Smooth muscle cell of the brain vasculature (primary cell): ENCODE data around the gene PGBD5.

Source experiments
- DNase-seq: peaks from one replicate; pipeline ENCODE4 v3.0.0-alpha.2; 2012; ENCODE audit warnings: low read depth, low spot score

The PGBD5 gene

DNA sequence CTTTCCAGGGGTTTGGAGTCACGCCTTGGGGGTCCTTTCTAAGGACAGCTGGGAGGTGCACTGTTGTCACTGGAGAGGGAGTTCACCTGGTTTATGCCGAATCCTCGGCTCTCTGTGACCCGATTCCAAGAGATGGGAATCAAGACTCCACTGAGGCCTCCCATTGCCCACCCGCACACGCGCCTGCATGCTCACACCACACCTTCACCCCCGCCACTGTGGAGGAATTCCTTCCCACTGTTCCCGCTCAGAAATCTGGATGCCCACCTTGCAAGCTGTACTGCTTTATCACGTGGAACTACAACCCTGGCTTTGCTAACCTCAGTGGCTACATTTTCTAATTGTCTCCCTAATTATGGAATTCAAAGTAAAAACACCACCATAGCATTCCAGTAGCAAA lies 29.2 kb downstream of the PGBD5 start:
- no peak for DNase-seq

DNA sequence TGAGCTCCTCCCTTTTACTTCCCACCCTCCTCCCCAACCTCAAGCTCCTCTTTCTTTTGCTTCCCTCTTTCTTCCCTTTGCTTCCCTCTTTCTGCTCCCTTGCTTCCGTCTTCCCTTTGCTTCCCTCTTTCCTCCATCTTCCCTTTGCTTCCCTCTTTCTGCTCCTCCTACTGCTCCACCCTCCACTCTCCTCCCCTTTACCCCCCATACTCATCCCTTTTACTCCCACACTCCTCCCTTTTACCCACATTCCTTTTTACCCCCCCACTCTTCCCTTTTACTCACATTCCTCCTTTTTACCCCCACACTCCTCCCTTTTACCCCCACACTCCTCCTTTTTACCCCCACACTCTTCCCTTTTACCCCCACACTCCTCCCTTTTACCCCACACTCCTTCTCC lies 30.2 kb downstream of the PGBD5 start:
- no peak for DNase-seq

DNA sequence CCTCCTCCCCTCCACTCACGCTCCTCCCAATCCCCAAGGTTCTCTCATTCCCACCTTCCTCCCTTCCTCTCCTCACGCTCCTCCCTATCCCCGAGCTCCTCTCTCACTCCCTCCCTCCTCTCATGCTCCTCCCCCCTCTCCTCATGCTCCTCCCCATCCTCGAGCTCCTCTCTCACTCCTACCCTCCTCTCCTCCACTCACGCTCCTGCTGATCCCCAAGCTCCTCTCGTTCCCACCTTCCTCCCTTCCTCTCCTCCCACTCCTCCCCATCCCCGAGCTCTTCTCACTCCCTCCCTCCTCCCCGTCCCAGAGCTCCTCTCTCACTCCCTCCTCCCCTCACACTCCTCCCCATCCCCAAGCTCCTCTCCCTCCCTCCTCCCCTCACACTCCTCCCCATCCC lies 31.4 kb downstream of the PGBD5 start:
- DNase-seq, result no peak

DNA sequence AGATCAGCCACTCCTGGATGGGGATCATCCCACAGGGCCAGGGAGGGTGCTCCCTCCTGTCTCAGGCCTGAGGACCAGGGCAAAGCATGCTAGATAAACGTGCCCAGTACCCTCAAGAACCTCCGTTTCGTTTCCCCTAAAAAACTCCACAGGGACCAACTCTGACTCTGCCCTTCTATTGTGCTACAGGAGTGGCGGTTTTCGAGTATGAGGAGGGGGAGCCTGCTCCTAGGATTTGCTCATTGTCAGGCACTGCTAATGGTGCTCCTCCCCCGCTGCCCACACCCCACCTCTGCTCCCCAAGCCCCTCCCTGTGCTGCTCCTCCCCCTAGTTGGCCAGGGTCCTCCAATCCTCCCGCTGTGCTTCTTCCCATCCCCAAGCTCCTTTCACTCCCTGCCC lies 32.0 kb downstream of the PGBD5 start:
- DNase-seq, result no peak

DNA sequence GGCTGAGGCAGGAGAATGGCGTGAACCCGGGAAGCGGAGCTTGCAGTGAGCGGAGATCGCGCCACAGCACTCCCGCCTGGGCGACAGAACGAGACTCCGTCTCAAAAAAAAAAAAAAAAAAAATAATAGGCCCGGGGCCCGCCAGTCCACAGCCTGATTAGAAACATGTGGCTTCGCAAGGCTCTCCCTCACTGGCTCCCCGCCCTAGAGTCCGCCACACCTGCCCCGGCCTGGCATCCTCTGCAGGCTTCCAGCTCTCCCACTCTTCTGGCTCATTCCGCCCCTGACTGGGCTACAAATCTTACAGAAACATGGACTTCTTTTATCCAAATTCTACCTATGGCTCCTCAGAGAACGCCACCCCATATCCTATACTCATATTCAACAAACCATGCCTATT lies 32.4 kb downstream of the PGBD5 start:
- DNase-seq, result no peak

DNA sequence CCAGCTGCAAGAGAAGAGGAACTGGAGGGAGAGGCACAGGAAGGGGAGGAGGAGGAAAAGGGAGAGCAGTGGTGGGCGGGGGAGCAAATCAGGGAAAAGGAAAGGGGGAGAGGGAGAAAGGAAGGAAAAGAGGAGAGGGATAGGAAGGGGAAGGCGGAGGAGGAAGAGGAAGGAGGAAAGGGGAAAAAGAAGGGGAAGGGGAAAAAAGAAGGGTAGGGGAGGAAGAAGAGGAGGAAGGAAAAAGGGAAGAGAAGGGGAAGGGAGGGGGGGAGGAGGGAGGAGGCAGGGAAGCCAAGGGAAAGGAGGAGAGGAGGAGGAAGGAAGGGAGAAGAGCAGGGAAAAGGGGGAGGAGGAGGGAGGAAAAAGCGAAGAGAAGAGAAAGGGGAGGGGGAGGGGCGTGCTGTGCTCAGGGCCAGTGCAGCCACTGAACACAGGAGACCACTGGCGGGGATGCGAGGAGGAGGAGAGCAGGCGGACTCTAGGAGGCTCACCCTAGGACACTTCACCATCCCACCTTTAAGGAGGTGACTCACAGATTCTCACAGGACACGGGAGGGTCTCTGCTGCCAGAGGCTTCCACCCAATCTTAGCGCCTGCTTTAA lies 33.1 kb downstream of the PGBD5 start:
- no peak for DNase-seq

GRCh38 chr1:230392536-230392909 lies 33.6 kb downstream of the PGBD5 start:
- DNase-seq, result no peak

DNA sequence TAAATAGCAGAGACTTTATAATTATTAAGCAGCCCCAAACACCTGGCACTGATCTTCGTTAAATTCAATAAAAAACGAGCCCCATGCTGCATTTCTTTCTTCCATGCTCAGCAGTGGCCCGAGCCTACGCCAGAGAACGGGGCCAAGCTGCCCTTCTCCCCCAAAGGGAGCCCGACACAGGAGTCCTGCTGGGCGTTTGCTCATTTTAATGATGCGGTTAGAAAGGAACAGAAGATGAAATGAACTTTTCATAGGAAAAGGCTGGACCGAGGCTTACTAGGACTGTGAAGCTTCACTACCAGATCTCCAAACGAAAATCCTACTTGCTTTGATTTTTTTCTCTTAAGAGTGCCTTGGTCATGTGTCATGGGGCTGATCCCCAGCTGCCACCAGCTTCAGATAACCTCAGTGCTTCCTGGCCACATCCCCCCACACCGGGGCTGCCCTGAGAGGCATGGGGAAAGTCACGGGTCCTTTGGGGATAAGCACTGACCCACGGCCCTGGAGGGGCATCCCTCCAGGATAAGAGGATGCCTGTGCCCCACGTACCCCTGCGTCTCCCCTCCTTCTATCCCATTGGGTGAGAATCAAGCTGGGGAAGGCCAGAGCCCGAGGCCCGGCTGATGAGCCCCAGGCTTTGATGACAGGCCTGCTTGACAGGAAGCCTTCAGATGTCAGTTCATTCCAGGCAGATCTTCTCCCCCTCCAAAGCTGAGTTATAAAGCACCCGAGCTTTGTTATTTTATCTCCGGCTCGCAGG lies 34.2 kb downstream of the PGBD5 start:
- DNase-seq, result no peak

DNA sequence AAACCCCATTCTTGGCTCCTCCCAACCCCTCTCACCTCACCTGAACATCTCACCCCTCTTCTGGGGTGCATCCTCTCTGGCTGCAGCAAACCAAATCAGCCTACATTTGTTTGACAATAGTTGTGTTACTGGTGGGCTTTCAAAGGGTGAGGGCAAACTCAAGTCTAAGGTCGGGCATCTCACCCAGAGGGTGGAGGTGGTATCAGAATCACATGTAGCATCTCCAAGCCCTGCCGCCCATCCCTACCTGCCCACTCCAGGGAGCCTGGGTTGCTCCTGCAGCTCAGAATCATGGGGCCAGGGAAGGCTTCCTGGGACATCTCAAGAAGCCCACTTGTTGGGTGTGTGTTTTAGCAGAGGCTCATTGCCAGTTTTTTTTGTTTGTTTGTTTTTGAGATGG lies 35.8 kb downstream of the PGBD5 start:
- no peak for DNase-seq

DNA sequence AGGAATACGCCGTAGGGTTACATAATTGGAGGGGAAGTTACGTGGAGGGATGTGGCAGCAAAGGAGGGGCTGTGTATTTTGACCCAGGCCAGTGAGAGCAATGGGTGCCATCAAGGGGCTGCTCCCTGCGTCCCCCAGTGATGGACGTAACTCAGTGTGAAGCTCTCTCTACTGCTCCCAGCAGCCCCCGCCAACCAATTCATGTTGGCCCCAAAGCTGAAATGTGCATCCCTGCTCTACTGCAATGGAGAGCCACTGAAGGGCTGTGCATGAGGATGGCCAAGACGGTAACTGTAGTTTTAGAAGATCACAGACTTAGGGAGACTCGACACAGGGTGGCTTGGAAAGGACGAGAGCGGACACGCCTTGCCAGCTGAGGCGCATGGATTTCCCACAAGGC lies 38.3 kb downstream of the PGBD5 start:
- DNase-seq, result no peak

DNA sequence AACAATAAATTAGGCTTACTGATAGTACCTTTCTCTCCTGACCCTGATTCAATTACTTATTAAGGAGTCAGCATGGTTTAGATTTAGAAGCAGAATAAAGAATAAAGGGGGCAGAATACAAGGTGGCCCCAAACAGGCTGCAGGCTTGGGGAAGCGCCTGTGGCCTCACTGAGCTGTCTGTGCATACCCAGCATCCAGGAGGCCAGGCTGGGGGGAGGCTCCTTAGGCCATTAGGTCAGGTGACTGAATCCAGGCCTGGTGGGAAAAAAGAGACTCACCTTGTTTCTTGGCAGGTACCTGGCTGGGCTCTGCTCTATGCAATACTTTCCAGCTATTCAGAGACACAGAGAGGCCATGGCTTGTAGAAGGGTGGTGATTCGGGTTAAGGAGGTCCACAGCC lies 38.8 kb downstream of the PGBD5 start:
- DNase-seq, result no peak

DNA sequence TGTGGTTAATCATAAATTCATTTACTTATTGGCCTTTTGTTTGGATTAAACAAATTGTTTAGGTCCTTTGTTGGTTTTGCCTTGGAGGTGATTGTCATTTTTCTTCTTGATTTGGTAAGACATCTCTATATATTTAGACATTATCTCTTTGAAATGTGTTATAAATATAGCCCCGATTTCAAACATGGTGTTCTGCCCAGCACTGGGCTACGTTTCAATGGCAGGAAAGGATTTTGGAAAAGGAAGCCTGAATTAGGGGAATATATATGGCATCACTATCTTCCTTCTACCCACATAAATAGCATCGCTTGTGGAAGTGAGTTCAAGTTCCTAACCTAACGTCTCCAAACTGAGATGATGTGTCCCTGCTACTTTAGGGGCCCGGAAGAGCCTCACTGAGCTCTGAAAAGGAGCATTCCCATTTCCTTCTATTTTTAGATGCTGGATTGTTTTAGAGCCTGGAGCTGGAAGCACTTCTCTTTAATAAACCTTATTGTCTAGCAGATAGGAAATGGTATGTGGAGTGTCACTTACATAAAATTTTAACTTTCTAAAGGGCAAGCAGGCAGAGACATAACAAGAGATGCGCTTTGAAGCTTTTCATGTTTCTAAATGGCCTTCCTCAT lies 39.4 kb downstream of the PGBD5 start:
- no peak for DNase-seq

DNA sequence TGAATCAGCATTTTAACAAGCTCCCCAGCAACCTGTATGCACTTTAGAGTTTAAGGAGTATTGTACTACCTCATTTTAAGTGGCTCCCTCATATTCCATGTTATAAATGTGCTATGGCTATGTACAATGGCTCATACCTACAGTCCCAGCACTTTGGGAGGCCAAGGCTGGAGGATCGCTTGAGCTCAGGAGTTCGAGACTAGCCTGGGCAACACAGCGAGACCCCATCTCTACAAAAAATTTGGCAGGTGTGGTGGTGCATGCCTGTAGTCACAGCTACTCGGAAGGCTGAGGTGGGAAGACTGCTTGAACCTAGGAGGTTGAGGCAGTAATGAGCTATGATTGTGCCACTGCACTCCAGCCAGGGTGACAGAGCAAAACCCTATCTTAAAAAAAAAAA lies 40.2 kb downstream of the PGBD5 start:
- DNase-seq, result no peak

DNA sequence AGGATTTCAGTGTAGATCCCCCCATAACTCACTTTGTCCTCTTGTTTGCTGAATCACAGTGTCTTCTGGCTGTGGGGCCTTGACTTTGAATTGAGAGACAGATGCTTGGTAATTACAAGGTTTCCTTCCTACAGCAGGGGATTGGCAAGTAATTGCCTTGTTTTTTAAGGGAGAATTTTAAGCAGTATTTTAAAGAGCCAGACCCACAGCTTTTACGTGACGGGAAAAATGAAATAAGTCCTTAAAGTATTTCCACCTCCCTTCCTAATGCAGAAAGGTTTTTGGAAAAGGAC lies 41.0 kb downstream of the PGBD5 start:
- no peak for DNase-seq

DNA sequence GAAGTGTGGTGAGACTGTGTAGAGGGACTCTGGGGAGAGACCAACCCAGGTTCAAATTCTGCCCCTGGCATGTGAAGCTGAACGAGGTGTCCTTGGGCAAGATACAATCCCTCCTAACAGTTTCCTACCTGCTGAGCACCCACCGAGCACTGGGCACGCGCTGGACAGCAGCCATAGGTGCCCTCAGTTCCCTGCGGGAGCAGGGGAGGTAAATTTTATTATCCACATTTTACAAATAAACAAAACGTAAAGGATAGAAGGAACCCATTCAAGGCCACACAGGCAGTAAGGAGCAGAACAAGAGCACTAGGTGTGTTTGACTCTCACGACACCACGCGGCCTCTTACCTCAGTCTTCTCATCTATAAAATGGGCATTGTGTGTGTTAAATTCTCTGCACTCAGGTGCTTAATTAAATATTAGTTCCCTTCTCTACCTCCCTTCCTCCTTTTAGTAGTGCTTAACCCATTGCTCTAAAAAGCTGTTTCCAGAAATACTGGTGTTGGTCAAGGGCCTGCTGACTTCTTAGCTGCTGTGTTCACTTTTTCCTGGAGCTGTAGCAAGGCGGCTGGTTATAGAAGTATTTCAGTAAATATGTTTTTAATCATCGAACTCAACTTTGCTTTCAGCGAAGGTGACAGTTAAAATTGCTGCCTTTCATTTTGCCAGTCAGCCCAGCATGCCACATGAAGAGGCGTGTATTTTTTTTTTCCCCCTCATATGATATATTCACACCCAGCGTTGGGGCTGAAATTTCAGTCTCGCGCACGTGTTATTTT lies 41.6 kb downstream of the PGBD5 start:
- DNase-seq, result no peak

DNA sequence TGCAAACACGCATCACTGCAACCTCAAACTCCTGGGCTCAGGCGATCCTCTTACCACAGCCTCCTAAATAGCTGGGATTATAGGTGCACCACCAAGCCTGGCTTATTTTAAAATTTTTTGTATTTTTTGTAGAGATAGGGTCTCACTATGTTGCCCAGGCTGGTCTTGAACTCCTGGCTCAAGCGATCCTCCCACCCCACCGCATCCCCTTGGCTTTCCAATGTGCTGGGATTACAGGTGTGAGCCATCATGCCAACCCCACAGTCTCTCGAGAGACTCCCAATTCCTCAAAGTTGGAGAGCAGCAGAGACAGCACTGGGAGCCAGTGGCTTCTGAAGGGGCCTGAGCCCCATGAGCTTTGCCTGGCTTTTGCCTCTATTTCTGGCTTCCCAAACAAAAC lies 42.7 kb downstream of the PGBD5 start:
- no peak for DNase-seq

- peak; percentile 1 for DNase-seq
These were observed 44.1 kb downstream of the PGBD5 start for GRCh38 chr1:230382001-230382491.

- no peak for DNase-seq
These were observed 44.5 kb downstream of the PGBD5 start for GRCh38 chr1:230381585-230381984.

DNA sequence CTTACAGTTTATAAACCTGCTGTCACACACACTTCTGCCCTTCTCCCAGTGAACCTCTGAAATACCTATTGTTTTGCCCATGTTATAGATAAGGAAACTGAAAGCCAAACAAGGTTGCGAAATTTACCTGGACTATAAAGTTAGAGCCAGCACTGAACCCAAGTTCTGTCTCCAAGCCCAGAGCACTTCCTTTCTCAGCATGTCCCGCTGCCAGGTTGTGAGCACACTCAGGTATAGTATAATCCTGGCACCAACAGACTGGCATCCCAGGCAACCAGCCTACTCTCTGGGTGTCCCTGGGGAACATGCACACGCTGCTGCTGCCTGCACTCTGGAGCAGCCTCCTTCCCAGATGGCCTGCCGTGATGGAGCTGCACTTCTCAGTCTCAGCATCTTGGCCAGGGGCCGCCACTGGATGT lies 45.1 kb downstream of the PGBD5 start:
- no peak for DNase-seq

DNA sequence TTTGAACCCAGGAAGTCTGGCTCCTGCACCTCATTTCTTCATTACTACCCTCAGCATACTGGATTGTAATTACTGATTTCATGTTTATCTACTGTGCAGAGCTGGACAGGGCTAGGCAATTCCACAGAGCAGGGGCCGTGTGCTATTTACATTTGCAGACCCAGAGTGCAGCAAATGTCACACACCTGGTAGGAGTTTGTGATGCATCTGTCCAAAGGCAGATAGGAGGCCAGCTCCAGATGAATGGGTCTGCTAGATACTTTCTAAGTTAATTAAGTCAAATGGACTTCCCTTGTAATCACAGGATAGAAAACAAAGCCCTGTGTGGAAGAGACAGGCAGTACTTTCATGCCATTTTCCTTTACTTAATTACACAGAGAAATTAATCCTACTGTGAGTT lies 46.2 kb downstream of the PGBD5 start:
- DNase-seq, result no peak

DNA sequence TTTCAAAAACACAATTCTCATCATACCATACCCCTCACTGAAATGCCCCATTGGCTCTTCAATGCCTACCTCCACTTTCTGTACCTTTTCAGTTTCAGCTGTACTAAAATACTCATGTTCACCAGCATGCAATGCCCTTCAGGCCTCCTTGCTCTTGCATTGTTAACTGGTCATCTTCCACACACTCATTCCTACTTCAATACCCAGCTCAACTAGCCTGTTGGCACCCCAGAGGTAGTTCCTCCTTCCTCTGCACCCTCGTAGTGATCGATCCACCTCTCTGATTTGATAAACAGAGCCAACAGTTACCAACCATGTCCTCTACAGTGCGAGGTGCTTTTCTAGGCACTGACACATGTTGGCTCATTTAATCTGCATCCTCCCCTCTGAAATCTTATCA lies 46.7 kb downstream of the PGBD5 start:
- no peak for DNase-seq

DNA sequence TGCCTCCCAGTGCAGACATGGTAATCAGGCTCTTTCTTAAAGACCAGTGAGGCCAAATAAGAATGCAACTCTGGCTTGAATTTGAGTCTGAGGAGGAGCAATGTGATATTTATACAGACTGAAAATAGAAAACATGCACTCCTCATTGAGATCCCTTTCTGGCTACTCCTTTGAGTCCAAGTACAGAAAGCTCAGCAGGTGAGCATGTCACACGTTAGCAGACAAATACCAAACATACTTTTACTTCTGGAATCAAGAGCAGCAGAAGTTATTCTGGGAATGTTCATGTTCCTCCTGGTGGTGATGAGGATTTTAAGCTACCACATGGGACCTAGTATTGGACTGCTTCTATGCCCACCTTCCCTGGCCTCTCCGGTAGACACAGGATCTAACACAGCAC lies 48.3 kb downstream of the PGBD5 start:
- DNase-seq, result no peak

DNA sequence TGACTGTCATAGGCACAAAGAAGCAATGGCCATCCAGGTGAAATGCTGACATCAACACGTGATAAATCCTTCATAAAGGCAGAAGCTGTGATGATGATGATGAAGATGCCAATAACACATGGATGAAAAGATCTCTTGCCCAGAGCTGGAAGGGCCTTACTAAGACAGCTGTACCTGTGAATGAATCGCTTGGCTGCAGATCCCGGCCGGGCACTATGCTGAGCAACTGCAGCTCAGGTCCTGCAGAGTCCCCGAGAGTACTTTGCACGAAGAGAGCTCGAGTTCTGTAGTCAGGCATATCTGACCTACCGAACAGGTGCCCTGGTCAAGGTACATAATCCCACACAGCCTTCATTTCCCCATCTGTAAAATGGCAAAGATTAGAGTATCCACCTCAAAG lies 48.8 kb downstream of the PGBD5 start:
- DNase-seq, result no peak
